A549 (cell line): ENCODE results near the gene SPDYE1.
"Not testable (repeated sequence)": the region's sequence is repeated elsewhere in the genome, so short reads cannot be mapped to it uniquely, and the experiment has no call there.

Source experiments
- FOXS1 ChIP-seq: fragments of 250-450 bp; sonication (Bioruptor Pico); IDR thresholded peaks from 2 replicates; pipeline ENCODE4 v1.5.0; 2020; ENCODE audit warnings: mild to moderate bottlenecking, moderate library complexity
- NR3C1 ChIP-seq: fragments of >200 bp; sonication (Bioruptor Twin); formaldehyde crosslinking; IDR thresholded peaks from 3 replicates; pipeline ENCODE4 v1.6.1; 2017
- TF ChIP-seq, protein P1 (sequence below): fragments of 200-600 bp; sonication (generic); IDR thresholded peaks from 2 replicates; pipeline ENCODE4 v1.6.1; 2016; ENCODE audit warnings: antibody characterized with exemption, mild to moderate bottlenecking, moderate library complexity

DNA sequence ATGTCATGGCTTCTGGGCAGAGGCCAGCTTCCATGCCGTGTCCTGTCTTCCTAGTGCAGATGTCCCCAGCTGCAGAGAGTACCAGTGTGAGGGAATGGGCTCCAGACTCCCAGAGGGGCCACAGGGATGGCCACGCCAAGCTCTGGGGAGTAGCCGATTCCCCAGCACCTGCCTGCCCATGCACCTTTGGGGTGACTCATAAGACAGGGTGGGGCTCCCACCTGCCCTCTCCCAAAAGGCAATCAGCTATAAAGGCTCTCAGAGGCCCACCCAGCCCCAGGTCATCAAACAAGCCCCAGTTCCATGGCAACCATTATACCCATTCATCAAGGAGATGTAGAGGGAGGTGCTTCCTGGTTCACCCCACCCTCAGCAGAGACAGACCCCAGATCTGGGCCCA lies at the start of gene SPDYE1:
- TF ChIP-seq, protein P1, sequence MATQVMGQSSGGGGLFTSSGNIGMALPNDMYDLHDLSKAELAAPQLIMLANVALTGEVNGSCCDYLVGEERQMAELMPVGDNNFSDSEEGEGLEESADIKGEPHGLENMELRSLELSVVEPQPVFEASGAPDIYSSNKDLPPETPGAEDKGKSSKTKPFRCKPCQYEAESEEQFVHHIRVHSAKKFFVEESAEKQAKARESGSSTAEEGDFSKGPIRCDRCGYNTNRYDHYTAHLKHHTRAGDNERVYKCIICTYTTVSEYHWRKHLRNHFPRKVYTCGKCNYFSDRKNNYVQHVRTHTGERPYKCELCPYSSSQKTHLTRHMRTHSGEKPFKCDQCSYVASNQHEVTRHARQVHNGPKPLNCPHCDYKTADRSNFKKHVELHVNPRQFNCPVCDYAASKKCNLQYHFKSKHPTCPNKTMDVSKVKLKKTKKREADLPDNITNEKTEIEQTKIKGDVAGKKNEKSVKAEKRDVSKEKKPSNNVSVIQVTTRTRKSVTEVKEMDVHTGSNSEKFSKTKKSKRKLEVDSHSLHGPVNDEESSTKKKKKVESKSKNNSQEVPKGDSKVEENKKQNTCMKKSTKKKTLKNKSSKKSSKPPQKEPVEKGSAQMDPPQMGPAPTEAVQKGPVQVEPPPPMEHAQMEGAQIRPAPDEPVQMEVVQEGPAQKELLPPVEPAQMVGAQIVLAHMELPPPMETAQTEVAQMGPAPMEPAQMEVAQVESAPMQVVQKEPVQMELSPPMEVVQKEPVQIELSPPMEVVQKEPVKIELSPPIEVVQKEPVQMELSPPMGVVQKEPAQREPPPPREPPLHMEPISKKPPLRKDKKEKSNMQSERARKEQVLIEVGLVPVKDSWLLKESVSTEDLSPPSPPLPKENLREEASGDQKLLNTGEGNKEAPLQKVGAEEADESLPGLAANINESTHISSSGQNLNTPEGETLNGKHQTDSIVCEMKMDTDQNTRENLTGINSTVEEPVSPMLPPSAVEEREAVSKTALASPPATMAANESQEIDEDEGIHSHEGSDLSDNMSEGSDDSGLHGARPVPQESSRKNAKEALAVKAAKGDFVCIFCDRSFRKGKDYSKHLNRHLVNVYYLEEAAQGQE, result not testable (repeated sequence)
- TF ChIP-seq NR3C1; FOXS1 (CRISPR knock-in tag): not testable (repeated sequence)
